CD4-positive, alpha-beta T cell treated with Interleukin-2 at 100 ng/mL for 4 hours (primary cell): ENCODE measurements around the gene DAPK2.
"Not testable (repeated sequence)": the region's sequence is repeated elsewhere in the genome, so short reads cannot be mapped to it uniquely, and the experiment has no call there.

Experiments used
- DNase-seq: peaks from one replicate; pipeline ENCODE4 v3.0.0-alpha.2; 2020; ENCODE audit warnings: low spot score

DAPK2 gene

GRCh38 chr15:64053674-64054073, 7.4 kb upstream of the DAPK2 start:
- not testable (repeated sequence) for DNase-seq

DNA sequence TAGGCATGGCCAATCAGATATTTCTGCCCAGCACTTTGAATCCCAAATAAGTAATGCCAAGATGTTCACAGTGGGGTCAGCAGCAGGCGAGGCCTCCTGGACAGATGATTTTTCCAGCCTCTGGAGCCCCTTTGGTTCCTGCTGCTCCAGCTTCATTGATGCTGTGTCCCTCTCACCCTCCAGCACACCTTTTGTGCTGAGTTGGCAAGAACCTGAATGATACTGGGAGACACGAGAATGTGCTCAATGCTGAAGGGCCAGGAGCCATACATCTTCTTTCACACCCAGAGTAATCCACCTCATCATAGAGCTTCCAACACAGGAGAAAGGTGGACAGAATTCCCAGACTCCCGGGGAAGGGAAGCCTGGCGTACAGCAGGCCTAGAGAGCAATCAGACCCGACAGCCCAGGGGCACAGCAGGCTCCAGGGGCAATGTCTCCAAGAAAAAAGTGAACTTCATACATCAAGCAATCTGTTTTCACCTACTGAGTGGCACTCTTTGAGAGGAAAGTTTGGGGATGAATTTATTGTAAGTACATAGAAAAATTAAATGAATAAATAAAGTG, 6.7 kb upstream of the DAPK2 start:
- no peak for DNase-seq

- DNase-seq = no peak
These were observed 5.3 kb upstream of the DAPK2 start for GRCh38 chr15:64051407-64052259.

DNA sequence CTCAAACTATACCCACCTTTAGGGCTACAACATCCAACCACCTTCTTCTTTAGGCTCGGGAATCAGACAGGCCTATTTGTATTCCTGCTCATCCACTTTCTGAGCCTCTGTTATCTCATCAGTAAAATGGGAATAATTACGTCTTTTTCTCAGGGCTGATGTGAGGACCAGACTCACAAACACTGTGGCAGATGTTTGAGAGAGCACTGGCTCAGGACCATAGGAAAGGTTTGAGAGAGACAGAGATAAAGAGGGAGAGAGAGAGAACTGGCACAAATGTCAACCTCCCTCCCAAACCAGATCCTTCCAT, 4.8 kb upstream of the DAPK2 start:
- DNase-seq = no peak

- no peak for DNase-seq
These were observed 4.2 kb upstream of the DAPK2 start for GRCh38 chr15:64050281-64051092.

GRCh38 chr15:64048781-64049460, 2.6 kb upstream of the DAPK2 start:
- no peak for DNase-seq

DNA sequence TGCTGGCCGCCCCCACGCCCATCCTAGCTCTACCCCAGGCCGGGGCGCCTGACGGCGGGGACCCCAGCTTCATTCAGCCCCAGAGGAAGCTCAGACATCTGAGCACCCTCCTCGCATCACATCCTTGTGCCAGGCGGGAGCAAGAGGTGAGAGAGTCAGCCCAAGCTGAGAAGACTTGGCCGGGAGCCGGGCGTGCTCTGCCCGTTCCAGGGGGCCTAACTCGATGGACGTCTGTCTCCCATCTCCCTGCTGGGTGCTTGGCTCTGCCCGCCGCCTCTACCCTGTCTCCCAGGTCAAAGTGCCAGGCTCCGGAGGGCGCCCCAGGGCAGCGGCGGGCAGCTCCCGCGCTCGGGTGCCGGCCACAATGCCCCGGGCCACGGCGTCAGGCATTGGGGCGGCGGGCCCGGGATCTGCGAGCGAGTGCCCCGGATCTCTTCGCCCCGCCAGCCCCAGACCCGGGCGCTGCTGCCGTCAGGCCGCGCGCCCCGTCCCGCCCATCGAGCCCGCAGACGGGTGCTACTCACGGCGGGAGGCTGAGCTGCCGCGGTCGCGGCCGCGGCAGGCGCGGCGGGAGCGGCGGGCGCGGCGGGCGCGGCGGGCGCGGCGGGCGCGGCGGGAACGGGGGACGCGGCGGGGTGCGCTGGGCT, 388 bp downstream of the DAPK2 start:
- DNase-seq = no peak

DNA sequence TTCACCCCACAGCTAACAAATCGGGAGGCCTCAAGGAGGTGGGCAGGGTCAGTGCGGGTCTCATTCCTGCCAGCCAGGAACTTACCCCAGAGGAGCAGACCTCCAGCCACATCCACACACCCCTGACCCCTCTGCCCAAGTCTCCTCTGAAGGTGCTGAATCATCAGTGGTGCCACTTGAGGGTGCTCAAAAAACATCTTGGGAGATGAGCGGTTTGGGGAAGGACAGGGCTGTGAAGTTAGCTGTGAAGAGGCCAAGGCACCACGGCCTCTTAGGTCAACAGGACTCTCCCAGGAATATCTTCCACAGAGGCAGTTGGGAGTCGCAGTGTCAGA, 1.2 kb downstream of the DAPK2 start:
- DNase-seq = no peak

DNA sequence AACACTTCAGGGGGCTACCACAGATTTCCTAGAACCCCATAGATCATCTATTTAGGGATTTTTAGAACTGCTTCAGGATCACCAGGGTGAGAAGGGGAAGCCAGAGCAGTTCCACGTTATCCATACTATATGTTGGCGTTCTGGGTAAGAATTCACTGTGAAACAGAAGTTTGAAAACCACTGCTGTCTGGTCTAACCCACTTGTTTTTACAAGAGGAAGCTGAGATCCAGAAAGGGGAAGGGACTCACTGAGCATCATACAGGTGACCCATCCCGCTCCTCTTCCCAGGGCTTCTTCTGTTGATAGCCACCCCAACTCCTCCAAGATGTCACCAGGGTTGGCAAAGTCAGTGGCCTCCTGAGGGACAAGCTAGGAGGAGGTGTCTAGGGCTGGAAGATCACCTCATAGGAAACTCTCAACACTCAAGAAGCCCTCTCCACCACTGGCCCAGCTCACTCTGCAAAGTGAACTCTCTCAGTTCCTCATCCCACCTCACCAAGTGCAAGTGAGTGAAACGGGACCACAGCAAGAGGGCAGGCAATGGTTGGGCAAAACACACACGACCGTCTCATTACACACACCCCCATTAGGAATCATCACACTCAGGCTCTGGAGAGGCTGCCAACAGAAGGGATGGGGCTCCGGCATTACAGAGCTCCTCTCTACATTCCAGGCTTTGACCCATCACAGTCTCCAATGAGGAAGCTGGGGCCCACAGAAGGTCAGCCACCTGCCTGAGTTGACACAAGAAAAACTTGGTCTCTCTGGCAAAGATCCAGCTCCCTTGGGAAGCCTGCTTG, 1.8 kb downstream of the DAPK2 start:
- no peak for DNase-seq

DNA sequence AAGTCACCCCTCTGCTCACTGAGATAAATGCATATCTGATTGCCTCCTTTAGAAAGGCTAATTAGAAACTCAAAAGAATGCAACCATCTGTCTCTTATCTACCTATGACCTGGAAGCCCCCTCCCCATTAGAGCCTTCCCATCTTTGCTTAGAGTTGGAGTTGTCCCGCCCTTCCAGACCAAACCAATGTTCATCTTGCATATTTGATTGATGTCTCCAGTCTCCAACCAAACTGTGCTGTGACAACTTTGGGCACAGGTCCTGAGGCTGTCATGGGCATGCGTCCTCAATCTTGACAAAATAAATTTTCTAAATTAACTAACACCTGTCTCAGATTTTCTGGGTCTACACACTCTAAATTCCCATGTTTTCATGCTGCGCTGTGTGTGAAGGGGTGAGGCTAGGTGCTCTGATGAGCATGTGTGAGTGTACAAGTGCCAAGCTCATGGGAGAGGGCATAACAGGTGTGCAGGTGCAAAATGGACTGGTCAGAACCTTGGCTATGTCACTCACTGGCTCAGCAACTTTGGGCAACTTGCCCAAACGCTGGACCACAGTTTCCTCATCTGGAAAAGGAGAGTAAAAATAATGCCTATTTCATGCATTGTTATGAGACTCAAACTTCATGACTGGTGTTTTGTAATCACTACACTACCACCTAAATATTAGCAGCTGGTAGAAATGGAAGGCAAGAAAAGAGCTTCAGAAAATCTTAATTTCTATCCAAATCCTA, 7.2 kb downstream of the DAPK2 start:
- DNase-seq = no peak

- DNase-seq = no peak
These were observed 8.3 kb downstream of the DAPK2 start for GRCh38 chr15:64037966-64038365.

DNA sequence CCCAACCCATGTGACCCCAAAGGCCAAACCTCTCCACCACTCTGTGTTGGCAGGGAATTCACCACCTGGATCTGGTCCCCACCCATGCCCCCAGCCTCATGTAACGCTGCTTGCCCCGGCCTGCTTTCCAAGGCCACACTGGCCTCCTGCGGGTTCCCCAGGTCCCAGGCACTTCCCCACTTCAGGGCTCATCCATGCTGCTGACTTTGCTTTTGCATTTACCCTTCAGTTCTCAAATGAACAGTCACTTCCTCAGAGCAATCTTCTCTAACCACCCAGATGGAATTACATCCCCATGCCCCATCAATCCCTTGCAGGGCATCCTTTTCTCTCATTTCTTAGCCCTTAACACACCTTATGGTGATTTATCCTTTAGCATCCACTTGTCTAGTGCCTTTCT, 9.2 kb downstream of the DAPK2 start:
- DNase-seq = no peak

- no peak for DNase-seq
These were observed 10.8 kb downstream of the DAPK2 start for GRCh38 chr15:64035525-64035924.

DNA sequence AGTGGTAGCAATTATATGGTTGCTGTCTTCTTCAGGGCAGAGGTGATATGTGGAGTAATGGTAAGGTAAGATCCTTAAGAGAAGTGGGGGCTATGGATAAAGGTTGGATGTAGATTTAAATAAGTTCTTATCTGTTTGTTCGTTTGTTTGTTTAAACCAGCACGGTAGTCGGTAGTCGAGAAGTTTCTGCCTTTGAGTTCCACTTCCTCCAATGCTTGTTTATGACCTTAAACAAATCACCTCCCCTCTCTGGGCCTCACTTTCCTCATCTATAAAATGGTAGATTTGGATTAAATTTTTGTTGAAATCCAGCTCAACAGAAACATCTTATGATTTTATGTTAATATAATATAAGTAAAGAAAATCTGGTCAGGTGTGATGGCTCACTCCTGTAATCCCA, 11.8 kb downstream of the DAPK2 start:
- DNase-seq = no peak

DNA sequence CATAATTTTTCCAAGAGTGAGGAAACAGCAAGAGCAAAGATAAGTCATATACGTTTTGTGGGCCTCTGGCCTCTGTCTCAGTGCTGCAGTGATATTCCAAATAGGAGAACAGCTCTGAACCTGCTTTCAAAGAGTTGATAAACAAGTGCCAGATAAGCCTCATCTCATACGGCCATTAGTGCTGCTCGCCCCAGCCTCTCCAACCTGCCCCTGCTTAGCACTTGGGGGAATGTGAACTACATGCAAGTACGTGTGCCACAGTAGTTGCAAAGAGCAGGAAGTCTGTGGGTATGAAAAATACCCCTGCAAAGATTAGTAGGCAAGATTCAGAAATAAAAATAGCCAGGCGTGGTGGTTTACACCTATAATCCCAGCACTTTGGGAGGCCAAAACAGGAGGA, 14.0 kb downstream of the DAPK2 start:
- no peak for DNase-seq

GRCh38 chr15:64030123-64030522, 16.2 kb downstream of the DAPK2 start:
- no peak for DNase-seq

DNA sequence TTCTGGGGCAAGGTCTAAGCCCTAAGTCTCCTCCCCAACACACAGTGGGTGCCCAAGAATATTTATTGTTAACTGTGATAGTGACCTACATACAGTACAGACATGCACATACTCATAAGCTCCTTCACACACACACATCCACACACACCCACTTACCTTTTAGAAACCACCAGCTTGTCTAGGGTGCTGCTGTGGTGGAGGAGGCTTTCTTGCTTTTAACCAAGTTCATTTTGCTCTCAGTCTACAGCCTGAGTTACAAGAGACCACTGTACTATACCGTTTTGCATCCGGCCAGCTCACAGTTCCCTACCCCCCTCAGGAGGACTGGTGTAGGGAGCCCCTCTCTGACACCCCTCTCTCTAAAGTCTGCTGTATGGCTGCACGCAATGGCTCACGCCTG, 16.7 kb downstream of the DAPK2 start:
- no peak for DNase-seq

- no peak for DNase-seq
These were observed 17.2 kb downstream of the DAPK2 start for GRCh38 chr15:64029110-64029509.

DNA sequence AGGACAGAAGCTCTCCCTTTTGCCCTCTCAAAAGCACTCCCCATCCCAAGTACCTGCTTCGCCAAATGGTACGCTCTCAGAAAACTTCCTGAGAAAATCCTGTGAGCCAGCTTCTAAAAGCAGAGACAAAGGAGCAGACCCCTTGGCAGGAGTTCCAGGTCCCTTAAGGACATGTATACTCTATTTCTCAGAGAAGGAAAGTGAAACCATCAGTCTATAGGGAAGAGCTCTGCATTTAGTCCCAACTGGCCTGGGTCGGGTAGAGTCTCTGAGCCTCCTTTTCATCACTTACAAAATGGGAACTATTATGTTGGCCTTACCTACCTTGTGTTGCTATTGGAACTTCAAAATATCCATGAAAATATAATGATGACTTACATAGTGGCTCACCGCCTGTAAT, 19.7 kb downstream of the DAPK2 start:
- DNase-seq = no peak

DNA sequence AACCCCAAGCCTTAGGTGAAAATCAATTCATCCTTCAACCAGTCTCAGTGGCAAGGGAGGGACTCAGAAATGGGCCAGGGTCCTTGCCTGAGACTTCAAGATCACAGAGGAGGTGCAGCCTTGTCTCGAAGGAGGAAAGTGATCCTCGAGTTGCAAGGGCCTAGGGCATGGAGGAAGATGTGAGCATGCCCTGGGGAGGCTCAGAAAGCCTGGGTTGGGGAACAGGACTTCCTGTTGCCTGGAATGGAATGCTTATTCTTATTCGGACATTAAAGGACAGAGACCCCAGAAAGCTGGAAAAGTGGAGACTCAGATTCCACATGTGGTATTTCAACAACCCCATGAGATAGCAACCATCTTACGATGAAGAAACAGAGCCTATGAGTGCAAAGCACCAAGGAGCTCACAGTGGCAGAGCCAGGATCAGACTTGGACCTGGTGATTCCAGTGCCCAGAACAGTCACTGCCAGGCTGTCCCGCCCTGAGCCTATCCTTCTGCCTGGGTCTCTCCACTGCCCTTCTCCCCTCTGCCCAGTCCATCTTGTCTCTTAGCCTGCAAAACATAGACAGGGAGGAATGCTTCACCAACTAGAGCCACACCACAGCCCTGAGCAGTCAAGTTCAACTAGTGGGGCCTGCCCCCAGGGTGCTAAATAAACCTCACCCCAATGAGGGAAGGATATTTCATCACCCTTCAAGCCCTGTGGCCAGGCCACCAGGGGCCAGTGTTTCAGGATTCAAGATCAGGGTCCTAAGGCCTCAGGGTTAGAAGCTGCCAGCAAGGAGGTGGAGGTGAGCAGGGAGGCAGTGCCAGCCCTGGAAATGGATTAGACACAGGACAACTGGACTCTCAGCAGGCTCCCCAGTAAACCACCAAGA, 21.9 kb downstream of the DAPK2 start:
- no peak for DNase-seq
